ENCODE measurements around the gene RHBDL2.

RHBDL2 gene

DNA sequence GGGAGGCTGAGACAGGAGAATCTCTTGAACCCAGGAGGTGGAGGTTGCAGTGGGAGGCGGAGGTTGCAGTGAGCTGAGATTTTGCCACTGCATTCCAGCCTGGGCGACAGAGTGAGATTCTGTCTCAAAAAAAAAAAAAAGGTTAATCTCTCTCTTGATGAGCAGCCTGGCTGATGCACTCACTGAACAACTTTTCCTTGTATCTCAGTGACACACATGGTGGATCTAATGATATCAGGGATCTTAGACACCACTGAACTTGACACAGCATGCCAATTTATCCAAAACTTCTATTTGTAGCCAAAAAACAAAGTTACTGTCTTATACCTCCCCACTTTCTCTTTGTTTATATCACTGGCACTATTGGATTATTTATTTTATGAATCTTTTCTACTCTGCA, 16.2 kb downstream of the RHBDL2 start:
- no peak for TF ChIP-seq MYC (IDR thresholded peaks at IDR 0.05; ENCODE audit: low read depth, low read length)
- DNase-seq (ENCODE audit: low read depth): no peak
- no peak overlapping the region for H3K4me3 ChIP-seq (ENCODE audit: low read depth, low read length)

DNA sequence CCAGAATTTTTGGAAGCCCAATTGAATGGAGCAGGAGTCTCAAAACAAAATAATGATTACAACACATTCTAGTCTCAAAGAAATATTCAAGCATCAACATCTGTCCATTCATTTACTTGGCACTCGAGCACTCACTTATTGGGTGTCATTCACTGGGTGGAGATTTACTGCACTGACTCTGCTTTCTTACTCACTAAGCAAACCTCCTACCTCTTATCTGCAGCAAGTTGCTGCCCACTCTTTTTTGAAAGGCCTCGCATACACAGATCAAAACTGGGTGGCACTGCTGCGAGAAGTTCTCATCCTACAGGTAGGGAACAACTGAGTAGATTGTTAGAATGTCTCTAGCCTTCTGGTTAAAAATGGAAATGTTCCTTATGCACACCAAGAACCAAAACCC, 18.0 kb downstream of the RHBDL2 start:
- TF ChIP-seq, protein P1, sequence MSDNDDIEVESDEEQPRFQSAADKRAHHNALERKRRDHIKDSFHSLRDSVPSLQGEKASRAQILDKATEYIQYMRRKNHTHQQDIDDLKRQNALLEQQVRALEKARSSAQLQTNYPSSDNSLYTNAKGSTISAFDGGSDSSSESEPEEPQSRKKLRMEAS (IDR thresholded peaks at IDR 0.05; ENCODE audit: low read depth, low read length): no peak
- no peak for TF ChIP-seq POLR2A (IDR thresholded peaks at IDR 0.05; ENCODE audit: extremely low read depth, insufficient read length)
- TF ChIP-seq MYC (IDR thresholded peaks at IDR 0.05; ENCODE audit: low read depth, low read length): no peak
- TF ChIP-seq, protein P2, sequence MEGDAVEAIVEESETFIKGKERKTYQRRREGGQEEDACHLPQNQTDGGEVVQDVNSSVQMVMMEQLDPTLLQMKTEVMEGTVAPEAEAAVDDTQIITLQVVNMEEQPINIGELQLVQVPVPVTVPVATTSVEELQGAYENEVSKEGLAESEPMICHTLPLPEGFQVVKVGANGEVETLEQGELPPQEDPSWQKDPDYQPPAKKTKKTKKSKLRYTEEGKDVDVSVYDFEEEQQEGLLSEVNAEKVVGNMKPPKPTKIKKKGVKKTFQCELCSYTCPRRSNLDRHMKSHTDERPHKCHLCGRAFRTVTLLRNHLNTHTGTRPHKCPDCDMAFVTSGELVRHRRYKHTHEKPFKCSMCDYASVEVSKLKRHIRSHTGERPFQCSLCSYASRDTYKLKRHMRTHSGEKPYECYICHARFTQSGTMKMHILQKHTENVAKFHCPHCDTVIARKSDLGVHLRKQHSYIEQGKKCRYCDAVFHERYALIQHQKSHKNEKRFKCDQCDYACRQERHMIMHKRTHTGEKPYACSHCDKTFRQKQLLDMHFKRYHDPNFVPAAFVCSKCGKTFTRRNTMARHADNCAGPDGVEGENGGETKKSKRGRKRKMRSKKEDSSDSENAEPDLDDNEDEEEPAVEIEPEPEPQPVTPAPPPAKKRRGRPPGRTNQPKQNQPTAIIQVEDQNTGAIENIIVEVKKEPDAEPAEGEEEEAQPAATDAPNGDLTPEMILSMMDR (IDR thresholded peaks at IDR 0.05; ENCODE audit: low read depth, low read length): no peak
- H3K4me3 ChIP-seq (ENCODE audit: low read depth, low read length): no peak overlapping the region
- no peak for DNase-seq (ENCODE audit: low read depth)

DNA sequence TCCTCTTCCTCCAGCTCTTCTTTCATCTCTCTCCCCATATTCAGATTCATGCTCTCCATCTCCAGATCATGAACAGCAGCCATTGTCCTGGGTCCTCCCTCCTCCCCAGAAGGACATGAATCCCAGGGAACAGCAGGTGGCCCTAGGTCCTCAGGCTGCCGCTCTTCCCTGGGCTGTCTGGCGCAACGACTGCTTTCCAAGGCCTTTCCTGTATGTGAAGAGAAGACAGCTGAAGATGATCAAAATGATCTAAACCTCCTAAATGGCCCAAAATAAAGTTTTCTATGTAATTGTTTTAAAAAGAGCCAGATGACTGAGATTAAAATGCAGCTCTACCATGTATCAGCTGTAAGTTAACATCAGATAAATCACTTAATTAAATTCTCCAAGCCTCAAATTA, 22.5 kb downstream of the RHBDL2 start:
- no peak for DNase-seq (ENCODE audit: low read depth)
- no peak overlapping the region for H3K4me3 ChIP-seq (ENCODE audit: low read depth, low read length)
- TF ChIP-seq, protein P2 (IDR thresholded peaks at IDR 0.05; ENCODE audit: low read depth, low read length): no peak
- TF ChIP-seq, protein P1 (IDR thresholded peaks at IDR 0.05; ENCODE audit: low read depth, low read length): no peak
- TF ChIP-seq MYC (IDR thresholded peaks at IDR 0.05; ENCODE audit: low read depth, low read length) (no peak), POLR2A (IDR thresholded peaks at IDR 0.05; ENCODE audit: extremely low read depth, insufficient read length) (no peak)

DNA sequence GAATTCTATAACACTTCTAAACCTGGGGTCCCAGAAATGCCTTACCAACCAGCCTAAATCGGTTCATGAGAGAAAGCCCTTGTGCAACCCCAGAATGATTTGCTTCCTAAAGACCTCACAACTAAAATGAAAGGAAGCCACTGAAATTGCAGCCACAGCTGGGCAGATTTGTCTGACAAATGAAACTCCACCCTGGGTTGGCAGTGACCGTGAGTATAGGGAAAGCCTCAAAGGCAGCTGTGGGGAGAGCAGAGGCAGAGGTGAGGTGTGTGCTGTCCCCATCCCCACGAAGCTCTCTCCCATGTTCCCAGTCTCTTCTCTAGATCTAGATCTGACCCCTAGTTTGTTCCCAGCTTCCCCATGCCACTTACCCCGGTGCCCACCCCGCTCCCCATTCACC, 23.1 kb downstream of the RHBDL2 start:
- H3K4me3 ChIP-seq (ENCODE audit: low read depth, low read length): no peak overlapping the region
- DNase-seq (ENCODE audit: low read depth): no peak
- TF ChIP-seq MYC (IDR thresholded peaks at IDR 0.05; ENCODE audit: low read depth, low read length): no peak
- TF ChIP-seq, protein P1 (IDR thresholded peaks at IDR 0.05; ENCODE audit: low read depth, low read length): no peak
- TF ChIP-seq POLR2A (IDR thresholded peaks at IDR 0.05; ENCODE audit: extremely low read depth, insufficient read length): no peak
- TF ChIP-seq, protein P2 (IDR thresholded peaks at IDR 0.05; ENCODE audit: low read depth, low read length): no peak

DNA sequence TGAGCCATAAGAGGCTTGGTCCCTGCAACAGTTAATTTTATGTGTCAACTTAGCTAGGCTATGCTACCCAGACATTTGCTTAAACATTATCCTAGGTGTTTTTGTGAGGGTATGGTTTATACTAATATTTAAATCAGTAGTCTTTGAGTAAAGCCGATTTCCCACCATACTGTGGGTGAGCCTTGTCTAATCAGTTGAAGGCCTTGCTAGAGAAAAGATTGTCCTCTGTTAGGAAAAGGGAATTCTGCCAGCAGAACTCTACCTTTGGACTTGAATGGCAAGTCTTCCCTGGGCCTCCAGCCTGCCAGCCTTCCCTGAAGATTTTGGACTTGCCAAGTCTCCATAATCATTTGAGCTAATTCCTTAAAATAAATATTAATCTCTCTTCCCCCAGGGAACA, 23.9 kb downstream of the RHBDL2 start:
- TF ChIP-seq, protein P1 (IDR thresholded peaks at IDR 0.05; ENCODE audit: low read depth, low read length): no peak
- TF ChIP-seq MYC (IDR thresholded peaks at IDR 0.05; ENCODE audit: low read depth, low read length): no peak
- TF ChIP-seq, protein P2 (IDR thresholded peaks at IDR 0.05; ENCODE audit: low read depth, low read length): no peak
- no peak for TF ChIP-seq POLR2A (IDR thresholded peaks at IDR 0.05; ENCODE audit: extremely low read depth, insufficient read length)
- no peak for DNase-seq (ENCODE audit: low read depth)
- H3K4me3 ChIP-seq (ENCODE audit: low read depth, low read length): no peak overlapping the region

DNA sequence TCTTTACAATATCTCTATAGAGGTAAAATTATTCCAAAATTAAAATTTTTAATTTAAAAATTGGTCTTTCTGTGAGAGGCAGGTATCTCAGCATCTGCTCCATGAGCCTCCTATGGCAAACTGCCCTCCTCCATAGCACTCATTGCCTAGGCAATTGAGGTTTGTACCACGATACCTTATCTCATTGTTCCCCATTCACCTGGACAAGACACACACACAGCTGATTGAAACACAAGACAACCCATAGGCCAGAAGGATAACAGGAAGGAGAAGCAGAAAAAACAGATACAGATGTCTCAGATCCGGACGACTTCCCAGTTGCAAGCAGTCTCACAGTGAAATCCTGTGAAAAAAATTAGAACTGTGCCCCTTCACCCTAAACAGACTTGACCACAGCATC, 24.3 kb downstream of the RHBDL2 start:
- no peak for TF ChIP-seq POLR2A (IDR thresholded peaks at IDR 0.05; ENCODE audit: extremely low read depth, insufficient read length)
- no peak for TF ChIP-seq MYC (IDR thresholded peaks at IDR 0.05; ENCODE audit: low read depth, low read length)
- TF ChIP-seq, protein P2 (IDR thresholded peaks at IDR 0.05; ENCODE audit: low read depth, low read length): no peak
- TF ChIP-seq, protein P1 (IDR thresholded peaks at IDR 0.05; ENCODE audit: low read depth, low read length): no peak

More for the DNA sequence above, 24.3 kb downstream of the RHBDL2 start:
- DNase-seq (ENCODE audit: low read depth): no peak
- no peak overlapping the region for H3K4me3 ChIP-seq (ENCODE audit: low read depth, low read length)

Measured in NB4 (cell line).